Endothelial cell of umbilical vein (primary cell): Measurements from ENCODE around the gene ZDHHC17. TPM values are rescaled to one million over a fixed set of nuclear protein-coding genes. Genes with fewer than 3 reads are reported as not detected.
A peak's percentile ranks its signal among the peaks of the same experiment; 100 is the strongest.

Source experiments
- BruUV-seq: library from RNA; stranded (reverse); fragments of 400-500 nt; replicated peaks from 2 replicates; lab custom pipeline; 2021; lab: Mats Ljungman, UMichigan
- CTCF ChIA-PET: fragments of 300-600, 350-600 bp; sonication (Branson Sonifier 250); formaldehyde crosslinking; loops from one replicate; lab custom pipeline; 2021; ENCODE audit warnings: antibody characterized with exemption, inconsistent platforms; lab: Charles Lee
- POLR2A ChIA-PET: fragments of 300-600, 350-600 bp; sonication (Branson Sonifier 250); formaldehyde crosslinking; loops from one replicate; lab custom pipeline; 2021; ENCODE audit warnings: antibody characterized with exemption, inconsistent platforms; lab: Charles Lee
- DNase-seq: peaks from one replicate; pipeline ENCODE4 v3.0.0-alpha.2; 2011; ENCODE audit warnings: low read depth, low spot score
- FAIRE-seq: peaks from 2 replicates; lab custom pipeline; 2011; peaks lifted over from hg19 to GRCh38; lab: Jason Lieb, UNC
- H2AFZ ChIP-seq: 2 replicates; pipeline ENCODE4 v1.6.0; 2012; ENCODE audit warnings: low read depth, low read length, control low read depth, inconsistent platforms
- H3K27ac ChIP-seq: 2 replicates; pipeline ENCODE4 v1.5.1; 2011; ENCODE audit warnings: low read depth, mild to moderate bottlenecking, control low read depth, low read length, moderate library complexity; ENCODE audit not compliant: insufficient read depth
- H3K27me3 ChIP-seq, 2 experiments: 2 replicates each; pipeline versions ENCODE4 v1.6.0 to v1.6.1; 2011; ENCODE audit warnings: low read length in 2 of 2, mixed read lengths in 1 of 2; ENCODE audit not compliant: control insufficient read depth in 2 of 2, insufficient read depth in 2 of 2
- H3K36me3 ChIP-seq, 2 experiments: 2 replicates in 1 of 2; 3 replicates in 1 of 2; pipeline ENCODE4 v1.5.1; 2011; ENCODE audit warnings: low read length in 2 of 2, mild to moderate bottlenecking in 1 of 2, moderate library complexity in 1 of 2; ENCODE audit not compliant: control insufficient read depth in 2 of 2, insufficient read depth in 2 of 2; ENCODE audit errors: extremely low read depth in 1 of 2
- H3K4me1 ChIP-seq: 3 replicates; pipeline ENCODE4 v1.5.1; 2011; ENCODE audit warnings: mild to moderate bottlenecking, low read length; ENCODE audit not compliant: control insufficient read depth, insufficient read depth; ENCODE audit errors: extremely low read depth
- H3K4me2 ChIP-seq: 2 replicates; pipeline ENCODE4 v1.6.1; 2011; ENCODE audit warnings: low read length, control low read depth, mixed read lengths; ENCODE audit not compliant: insufficient read depth
- H3K4me3 ChIP-seq, 3 experiments: fragments of 200-600 bp in 1 of 3; sonication (generic), shearing (Covaris generic) in 1 of 3; replicated peaks in 1 of 3; 2 replicates each; pipeline ENCODE4 v1.5.1; 2011 to 2016; ENCODE audit warnings: control low read depth in 3 of 3, low read length in 3 of 3, mild to moderate bottlenecking in 2 of 3, inconsistent platforms in 1 of 3, low read depth in 1 of 3, moderate library complexity in 1 of 3; ENCODE audit not compliant: insufficient read depth in 1 of 3
- H3K79me2 ChIP-seq: 2 replicates; pipeline ENCODE4 v1.6.0; 2012; ENCODE audit warnings: low read length, inconsistent platforms; ENCODE audit not compliant: control insufficient read depth, insufficient read depth
- H3K9ac ChIP-seq: replicated peaks from 2 replicates; pipeline ENCODE3; 2011; ENCODE audit warnings: low read length, control low read depth; ENCODE audit not compliant: insufficient read depth; ENCODE audit errors: extremely low read depth
- H3K9me1 ChIP-seq: replicated peaks from 3 replicates; pipeline ENCODE4 v1.6.0; 2011; ENCODE audit warnings: mild to moderate bottlenecking, low read length; ENCODE audit not compliant: control insufficient read depth, insufficient read depth; ENCODE audit errors: extremely low read depth
- H3K9me3 ChIP-seq: replicated peaks from 2 replicates; pipeline ENCODE4 v1.5.1; 2012; ENCODE audit warnings: low read length, inconsistent platforms; ENCODE audit not compliant: control insufficient read depth, insufficient read depth
- H4K20me1 ChIP-seq: replicated peaks from 2 replicates; pipeline ENCODE3; 2011; ENCODE audit warnings: mild to moderate bottlenecking, low read length; ENCODE audit not compliant: control insufficient read depth, insufficient read depth; ENCODE audit errors: extremely low read depth
- FOS ChIP-seq: IDR thresholded peaks from 2 replicates; pipeline ENCODE4 v1.6.1; 2011; ENCODE audit warnings: mild to moderate bottlenecking, low read length, moderate library complexity, borderline replicate concordance; ENCODE audit not compliant: insufficient read depth
- MYC ChIP-seq: IDR thresholded peaks from one replicate; pipeline ENCODE4 v1.6.1; 2011; ENCODE audit warnings: mild to moderate bottlenecking, low read depth, low read length
- dilution Hi-C: fragments of 300-500 bp; cut with MboI; formaldehyde crosslinking; loops from one replicate; pipeline ENCODE4 v1.15.0; 2019; ENCODE audit warnings: low sequenced_read_pairs; ENCODE audit not compliant: extremely low pct_ligation_motif_present
- intact Hi-C: fragments of 100-400 bp; cut with micrococcal nuclease; formaldehyde crosslinking; loops from one replicate; pipeline ENCODE4 v1.10.0; 2022
- polyA plus RNA-seq, 4 experiments: library from polyadenylated mRNA; depleted of rRNA in 3 of 4; stranded (reverse) in 3 of 4; unstranded in 1 of 4; fragments of >200 nt; gene quantifications; 2 replicates each; pipeline versions ENCODE4 v1.2.1 to v1.2.3, GENCODE V29; 2011 to 2012; ENCODE audit warnings: missing spikeins in 1 of 4
- total RNA-seq: library from RNA; stranded (reverse); gene quantifications from 2 replicates; pipeline ENCODE4 v1.2.3, GENCODE V29; 2021
- TF ChIP-seq, protein P1 (sequence below), 2 donors: IDR thresholded peaks; 1 replicate in 1 of 2; 2 replicates in 1 of 2; pipeline ENCODE4 v1.5.1; 2011; ENCODE audit warnings: low read length in 2 of 2, mild to moderate bottlenecking in 2 of 2, moderate library complexity in 2 of 2, control low read depth in 1 of 2, inconsistent platforms in 1 of 2, low read depth in 1 of 2; ENCODE audit not compliant: insufficient read depth in 1 of 2; ENCODE audit errors: extremely low read depth in 1 of 2

The ZDHHC17 gene
- total and polyA plus RNA-seq, 2 donors (not counting 3 experiments of a cell fraction or from before 2014, with no cell fraction given) = 21.2 to 26.9 TPM

DNA sequence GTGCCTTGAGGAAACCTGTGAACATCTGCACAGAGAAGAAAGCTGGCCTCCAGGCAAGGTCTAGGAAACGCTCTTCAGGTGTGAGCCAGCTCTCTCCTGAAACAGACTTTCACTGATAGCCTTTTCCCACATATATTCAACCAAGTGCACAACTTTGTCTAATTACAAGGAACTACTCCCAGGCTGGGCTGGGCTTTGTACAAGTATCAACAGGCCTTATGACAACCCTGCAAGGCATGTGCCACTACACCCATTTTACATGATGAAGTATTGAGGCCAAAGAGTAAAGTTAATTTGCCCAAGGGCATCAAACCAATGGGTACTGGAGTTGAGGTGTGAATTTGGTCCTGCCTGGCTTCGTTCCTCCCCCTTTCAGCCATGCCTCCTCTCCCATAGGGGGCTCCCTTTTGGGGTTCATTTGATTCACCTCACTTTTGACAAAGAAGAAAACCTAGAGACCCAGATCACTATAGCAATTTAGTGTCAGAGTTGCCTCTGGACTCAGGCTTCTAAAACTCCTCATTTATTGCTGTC lies 112.8 kb downstream of the ZDHHC17 start:
- Histone ChIP-seq H3K27ac (no peak overlapping the region), H2AFZ (no peak overlapping the region), H3K9me3 (no peaks in the 10 kb centered on the region), H3K79me2 (no peaks in the 10 kb centered on the region), H3K36me3 (no peaks in the 10 kb centered on the region), H3K4me3 (no peak overlapping the region), H3K9ac (no peak overlapping the region), H3K27me3 (no peaks in the 10 kb centered on the region), H3K9me1 (no peaks in the 10 kb centered on the region), H4K20me1 (no peaks in the 10 kb centered on the region), H3K4me1 (peaks cover 9% of the 10 kb centered on the region), H3K4me2 (no peak overlapping the region)
- dilution Hi-C loops = no loop called here
- FAIRE-seq = peak; percentile 21
- BruUV-seq = no TSS peak
- intact Hi-C loops = no loop called here
- TF ChIP-seq MYC (no peak), FOS (no peak)
- TF ChIP-seq, protein P1, sequence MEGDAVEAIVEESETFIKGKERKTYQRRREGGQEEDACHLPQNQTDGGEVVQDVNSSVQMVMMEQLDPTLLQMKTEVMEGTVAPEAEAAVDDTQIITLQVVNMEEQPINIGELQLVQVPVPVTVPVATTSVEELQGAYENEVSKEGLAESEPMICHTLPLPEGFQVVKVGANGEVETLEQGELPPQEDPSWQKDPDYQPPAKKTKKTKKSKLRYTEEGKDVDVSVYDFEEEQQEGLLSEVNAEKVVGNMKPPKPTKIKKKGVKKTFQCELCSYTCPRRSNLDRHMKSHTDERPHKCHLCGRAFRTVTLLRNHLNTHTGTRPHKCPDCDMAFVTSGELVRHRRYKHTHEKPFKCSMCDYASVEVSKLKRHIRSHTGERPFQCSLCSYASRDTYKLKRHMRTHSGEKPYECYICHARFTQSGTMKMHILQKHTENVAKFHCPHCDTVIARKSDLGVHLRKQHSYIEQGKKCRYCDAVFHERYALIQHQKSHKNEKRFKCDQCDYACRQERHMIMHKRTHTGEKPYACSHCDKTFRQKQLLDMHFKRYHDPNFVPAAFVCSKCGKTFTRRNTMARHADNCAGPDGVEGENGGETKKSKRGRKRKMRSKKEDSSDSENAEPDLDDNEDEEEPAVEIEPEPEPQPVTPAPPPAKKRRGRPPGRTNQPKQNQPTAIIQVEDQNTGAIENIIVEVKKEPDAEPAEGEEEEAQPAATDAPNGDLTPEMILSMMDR (IDR thresholded peaks at IDR 0.05; ENCODE audit: extremely low read depth in 1 of 2, insufficient read depth in 1 of 2, low read depth in 1 of 2, low read length in 2 of 2) = no peak
- ChIA-PET POLR2A (no interaction called here), CTCF (no interaction called here)
- no peak for DNase-seq
